Measurements from ENCODE around the gene PLEKHD1.

Gene PLEKHD1

DNA sequence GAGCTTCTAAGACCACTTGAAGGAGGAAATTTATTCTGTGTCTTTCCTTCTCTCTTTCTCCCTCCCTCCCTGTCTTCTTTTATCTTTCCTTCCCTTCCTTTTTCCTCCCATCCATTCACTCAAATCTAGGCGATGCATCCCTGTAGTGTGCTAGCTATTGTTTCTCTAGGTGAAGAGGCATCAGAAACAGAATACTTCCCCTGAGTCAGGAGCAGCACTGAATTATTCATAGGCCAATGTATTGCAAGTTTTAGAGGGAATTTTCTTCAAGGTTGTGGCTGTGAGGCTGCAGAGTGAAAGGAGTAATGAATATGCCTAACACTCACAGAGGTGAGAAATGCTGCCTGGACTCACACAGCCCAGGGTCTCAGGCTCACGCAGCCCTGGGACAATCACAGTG, 67.0 kb downstream of the PLEKHD1 start:
- TF ChIP-seq, protein P1, sequence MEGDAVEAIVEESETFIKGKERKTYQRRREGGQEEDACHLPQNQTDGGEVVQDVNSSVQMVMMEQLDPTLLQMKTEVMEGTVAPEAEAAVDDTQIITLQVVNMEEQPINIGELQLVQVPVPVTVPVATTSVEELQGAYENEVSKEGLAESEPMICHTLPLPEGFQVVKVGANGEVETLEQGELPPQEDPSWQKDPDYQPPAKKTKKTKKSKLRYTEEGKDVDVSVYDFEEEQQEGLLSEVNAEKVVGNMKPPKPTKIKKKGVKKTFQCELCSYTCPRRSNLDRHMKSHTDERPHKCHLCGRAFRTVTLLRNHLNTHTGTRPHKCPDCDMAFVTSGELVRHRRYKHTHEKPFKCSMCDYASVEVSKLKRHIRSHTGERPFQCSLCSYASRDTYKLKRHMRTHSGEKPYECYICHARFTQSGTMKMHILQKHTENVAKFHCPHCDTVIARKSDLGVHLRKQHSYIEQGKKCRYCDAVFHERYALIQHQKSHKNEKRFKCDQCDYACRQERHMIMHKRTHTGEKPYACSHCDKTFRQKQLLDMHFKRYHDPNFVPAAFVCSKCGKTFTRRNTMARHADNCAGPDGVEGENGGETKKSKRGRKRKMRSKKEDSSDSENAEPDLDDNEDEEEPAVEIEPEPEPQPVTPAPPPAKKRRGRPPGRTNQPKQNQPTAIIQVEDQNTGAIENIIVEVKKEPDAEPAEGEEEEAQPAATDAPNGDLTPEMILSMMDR (IDR thresholded peaks at IDR 0.05; ENCODE audit: low read depth, low read length), result no peak
- H3K4me3 ChIP-seq (ENCODE audit: low read depth, low read length), result no peak overlapping the region

DNA sequence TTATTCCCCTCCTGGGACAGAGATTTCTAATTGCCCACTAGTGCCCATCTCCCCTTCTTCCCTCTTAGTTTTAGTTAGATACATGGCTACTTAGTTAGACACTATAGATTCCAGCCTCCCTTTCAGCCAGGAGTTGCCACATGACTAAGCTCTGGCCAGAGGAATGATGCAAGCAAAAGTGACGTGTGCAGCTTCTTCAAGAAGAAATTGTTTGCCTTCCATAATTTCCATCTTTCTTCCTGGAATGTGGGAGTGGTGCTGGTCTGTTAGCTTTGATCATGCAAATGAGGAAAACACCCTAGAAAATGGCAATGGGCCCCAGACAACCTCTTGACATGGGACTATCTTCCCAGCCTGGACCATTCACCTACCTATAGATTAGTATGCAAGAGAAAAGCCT, 68.7 kb downstream of the PLEKHD1 start:
- TF ChIP-seq, protein P1 (IDR thresholded peaks at IDR 0.05; ENCODE audit: low read depth, low read length), result no peak
- H3K4me3 ChIP-seq (ENCODE audit: low read depth, low read length), result no peak overlapping the region

DNA sequence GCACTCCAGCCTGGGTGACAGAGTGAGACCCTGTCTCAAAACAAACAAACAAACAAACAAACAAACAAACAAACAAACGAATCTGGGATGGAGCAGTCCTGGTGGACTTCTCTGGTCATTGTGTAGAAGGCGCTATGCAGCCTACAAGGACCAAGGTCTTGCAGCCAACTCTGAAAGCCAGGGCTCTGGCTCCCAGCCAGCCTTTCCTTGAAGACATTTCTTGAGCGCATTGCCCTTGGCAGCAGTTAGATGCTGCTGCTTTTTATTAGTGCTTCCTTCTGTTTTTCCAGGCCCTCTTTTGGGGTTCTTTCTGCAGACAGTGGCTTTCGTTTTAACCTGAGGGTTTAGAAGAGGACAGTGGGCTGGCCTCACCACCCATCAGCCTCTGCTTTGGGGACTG, 70.0 kb downstream of the PLEKHD1 start:
- TF ChIP-seq, protein P1 (IDR thresholded peaks at IDR 0.05; ENCODE audit: low read depth, low read length), result no peak
- no peak overlapping the region for H3K4me3 ChIP-seq (ENCODE audit: low read depth, low read length)

- no peak overlapping the region for H3K4me3 ChIP-seq (ENCODE audit: low read depth, low read length)
- TF ChIP-seq, protein P1 (IDR thresholded peaks at IDR 0.05; ENCODE audit: low read depth, low read length), result no peak
Observed at GRCh38 chr14:69558774-69559173, 74.2 kb downstream of the PLEKHD1 start.

DNA sequence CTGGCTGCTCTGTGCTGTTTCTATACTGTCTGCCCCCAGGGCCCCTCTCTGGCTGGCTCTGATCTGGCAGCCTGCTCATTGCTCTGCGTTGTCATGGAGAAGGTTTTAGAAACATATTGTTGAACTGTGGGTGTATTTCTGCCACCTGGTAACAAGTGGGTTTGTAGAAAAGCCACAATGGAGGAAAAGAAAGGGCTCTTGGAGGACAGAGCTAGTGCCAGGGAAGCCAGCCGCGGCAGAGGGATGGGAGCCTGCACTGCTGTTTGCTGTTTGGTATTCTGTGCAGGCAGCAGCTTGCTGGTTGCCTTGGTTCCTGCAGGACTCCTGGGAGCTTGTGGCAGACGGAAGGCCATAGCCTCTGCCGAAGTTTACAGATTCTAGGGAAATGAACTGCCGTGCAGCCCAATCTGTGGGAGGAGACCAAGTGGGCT, 75.1 kb downstream of the PLEKHD1 start:
- TF ChIP-seq, protein P1 (IDR thresholded peaks at IDR 0.05; ENCODE audit: low read depth, low read length), result no peak
- H3K4me3 ChIP-seq (ENCODE audit: low read depth, low read length), result no peak overlapping the region

DNA sequence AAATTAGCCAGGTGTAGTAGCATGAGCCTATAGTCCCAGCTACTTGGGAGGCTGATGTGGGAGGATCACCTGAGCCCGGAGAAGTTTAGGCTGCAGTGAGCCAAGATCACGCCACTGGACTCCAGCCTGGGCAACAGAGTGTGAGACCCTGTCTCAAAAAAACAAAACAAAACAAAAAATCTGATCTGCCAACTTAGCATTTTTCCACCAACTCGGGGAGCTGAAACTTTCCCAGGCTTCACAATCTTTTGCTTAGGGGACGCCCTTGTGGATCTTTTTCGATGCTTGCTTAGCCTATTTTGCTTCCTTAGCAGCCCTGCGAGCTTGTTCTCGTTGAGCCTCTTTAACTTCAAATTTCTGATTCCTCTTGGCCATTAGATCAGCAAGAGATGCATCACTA, 76.3 kb downstream of the PLEKHD1 start:
- H3K4me3 ChIP-seq (ENCODE audit: low read depth, low read length), result no peak overlapping the region
- TF ChIP-seq, protein P1 (IDR thresholded peaks at IDR 0.05; ENCODE audit: low read depth, low read length), result no peak

DNA sequence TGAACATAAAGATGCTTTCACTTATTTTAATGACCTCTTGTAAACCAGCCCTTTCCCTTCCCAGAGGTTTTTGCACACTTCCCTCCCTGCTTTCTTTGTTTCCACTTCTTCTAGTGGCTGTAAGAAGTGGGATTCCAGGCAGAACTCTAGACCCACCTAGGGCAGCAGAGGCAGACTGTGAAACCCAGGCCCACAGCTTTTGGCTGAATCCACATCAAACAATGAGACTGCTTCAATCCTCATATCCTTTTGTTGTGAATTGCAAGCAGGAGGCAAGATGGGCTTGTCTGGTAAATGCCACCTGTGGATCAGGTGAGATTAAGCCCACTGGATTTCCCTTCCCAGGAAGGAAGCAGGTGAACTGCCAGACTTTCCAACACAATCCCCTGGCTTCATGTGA, 77.4 kb downstream of the PLEKHD1 start:
- TF ChIP-seq, protein P1 (IDR thresholded peaks at IDR 0.05; ENCODE audit: low read depth, low read length), result no peak
- no peak overlapping the region for H3K4me3 ChIP-seq (ENCODE audit: low read depth, low read length)
